IgD-negative memory B cell (primary cell): Measurements from ENCODE around the gene NUCB1. TPM values are rescaled to one million over a fixed set of nuclear protein-coding genes. Genes with fewer than 3 reads are reported as not detected.

ENCODE experiments used
- H3K27ac Mint-ChIP-seq, 3 donors: one replicate each; pipeline ENCODE4 v1.8.0; 2020 to 2022; ENCODE audit warnings: mild to moderate bottlenecking in 3 of 3, mixed read lengths in 3 of 3, moderate library complexity in 1 of 3
- H3K27me3 Mint-ChIP-seq: one replicate; pipeline ENCODE4 v1.8.0; 2021; ENCODE audit warnings: mixed read lengths
- H3K36me3 Mint-ChIP-seq: one replicate; pipeline ENCODE4 v1.8.0; 2020; ENCODE audit warnings: mild to moderate bottlenecking, mixed read lengths
- H3K4me1 Mint-ChIP-seq, 3 donors: one replicate each; pipeline ENCODE4 v1.8.0; 2020 to 2022; ENCODE audit warnings: mixed read lengths in 3 of 3, mild to moderate bottlenecking in 1 of 3
- H3K4me3 Mint-ChIP-seq, 4 donors: one replicate each; pipeline ENCODE4 v1.8.0; 2020 to 2022; ENCODE audit warnings: mild to moderate bottlenecking in 4 of 4, mixed read lengths in 4 of 4, moderate library complexity in 3 of 4
- H3K9me3 Mint-ChIP-seq, 3 donors: one replicate each; pipeline ENCODE4 v1.8.0; 2020 to 2021; ENCODE audit warnings: mixed read lengths in 3 of 3, mild to moderate bottlenecking in 1 of 3
- polyA plus RNA-seq: library from polyadenylated mRNA; unstranded; fragments of 300-500 nt; fragmentation: Illumina TruSeq; gene quantifications from one replicate; pipeline ENCODE4 v1.2.3, GENCODE V29; 2021

The NUCB1 gene
- polyA plus RNA-seq, 1 donor from 2014 or later, result 103 TPM

GRCh38 chr19:48965040-48965805, 65.1 kb downstream of the NUCB1 start, which contains the start of gene FTL:
Gene FTL (plus strand): TSS chr19:48965309. CDS start chr19:48965508, 199 bp downstream.
- Mint-ChIP-seq H3K36me3 (peaks cover 2% of the 10 kb centered on the region), H3K27me3 (no peaks in the 10 kb centered on the region), H3K4me1 (peaks cover 29 to 38% (median 36%) of the 10 kb centered on the region in 3 donors)

DNA sequence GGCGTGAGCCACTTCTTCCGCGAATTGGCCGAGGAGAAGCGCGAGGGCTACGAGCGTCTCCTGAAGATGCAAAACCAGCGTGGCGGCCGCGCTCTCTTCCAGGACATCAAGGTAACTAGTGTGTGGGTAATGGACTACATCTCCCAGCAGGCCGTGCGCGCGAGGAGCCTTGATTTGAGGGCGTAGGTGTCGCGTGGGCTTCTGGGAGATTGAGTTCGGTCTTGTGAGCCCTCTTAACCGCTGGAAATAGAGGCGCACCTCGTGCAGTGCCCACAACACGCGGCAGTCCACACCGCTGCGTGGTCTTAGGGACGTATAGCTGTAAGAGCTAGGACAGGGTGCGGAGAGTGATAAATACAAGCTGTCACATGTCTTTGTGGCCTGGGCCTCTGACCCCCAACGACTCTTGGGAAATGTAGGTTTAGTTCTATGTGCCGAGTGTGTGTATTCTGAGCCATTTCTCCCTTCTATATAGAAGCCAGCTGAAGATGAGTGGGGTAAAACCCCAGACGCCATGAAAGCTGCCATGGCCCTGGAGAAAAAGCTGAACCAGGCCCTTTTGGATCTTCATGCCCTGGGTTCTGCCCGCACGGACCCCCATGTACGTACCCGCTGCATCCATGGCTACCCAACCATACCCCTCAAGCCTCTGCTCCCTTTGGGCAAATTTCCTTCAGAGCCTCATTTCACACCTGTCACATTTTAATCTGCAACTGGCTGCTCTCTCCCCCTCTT, 65.9 kb downstream of the NUCB1 start:
- Mint-ChIP-seq H3K4me1 (peaks cover 33 to 41% (median 39%) of the 10 kb centered on the region in 3 donors), H3K27ac (peak overlapping the region; percentile 99 to 100 (median 99)), H3K4me3 (peak overlapping the region; percentile 93 to 99 (median 96)), H3K9me3 (no peaks in the 10 kb centered on the region), H3K36me3 (peaks cover 2% of the 10 kb centered on the region), H3K27me3 (no peaks in the 10 kb centered on the region)

More at GRCh38 chr19:48965040-48965805, 65.1 kb downstream of the NUCB1 start, which contains the start of gene FTL:
- H3K9me3 Mint-ChIP-seq, result no peaks in the 10 kb centered on the region
- peak within 1 kb of the TSS; percentile 99 to 100 (median 99) for H3K27ac Mint-ChIP-seq
- H3K4me3 Mint-ChIP-seq, result peak within 1 kb of the TSS; percentile 93 to 99 (median 96)

GRCh38 chr19:48966541-48967345, 66.6 kb downstream of the NUCB1 start:
- Mint-ChIP-seq H3K27me3 (no peaks in the 10 kb centered on the region), H3K4me1 (peaks cover 35 to 42% (median 41%) of the 10 kb centered on the region in 3 donors), H3K36me3 (peaks cover 2% of the 10 kb centered on the region), H3K27ac (peak overlapping the region; percentile 35 to 99 (median 99)), H3K4me3 (peak overlapping the region; percentile 93 to 99 (median 96)), H3K9me3 (no peaks in the 10 kb centered on the region)

DNA sequence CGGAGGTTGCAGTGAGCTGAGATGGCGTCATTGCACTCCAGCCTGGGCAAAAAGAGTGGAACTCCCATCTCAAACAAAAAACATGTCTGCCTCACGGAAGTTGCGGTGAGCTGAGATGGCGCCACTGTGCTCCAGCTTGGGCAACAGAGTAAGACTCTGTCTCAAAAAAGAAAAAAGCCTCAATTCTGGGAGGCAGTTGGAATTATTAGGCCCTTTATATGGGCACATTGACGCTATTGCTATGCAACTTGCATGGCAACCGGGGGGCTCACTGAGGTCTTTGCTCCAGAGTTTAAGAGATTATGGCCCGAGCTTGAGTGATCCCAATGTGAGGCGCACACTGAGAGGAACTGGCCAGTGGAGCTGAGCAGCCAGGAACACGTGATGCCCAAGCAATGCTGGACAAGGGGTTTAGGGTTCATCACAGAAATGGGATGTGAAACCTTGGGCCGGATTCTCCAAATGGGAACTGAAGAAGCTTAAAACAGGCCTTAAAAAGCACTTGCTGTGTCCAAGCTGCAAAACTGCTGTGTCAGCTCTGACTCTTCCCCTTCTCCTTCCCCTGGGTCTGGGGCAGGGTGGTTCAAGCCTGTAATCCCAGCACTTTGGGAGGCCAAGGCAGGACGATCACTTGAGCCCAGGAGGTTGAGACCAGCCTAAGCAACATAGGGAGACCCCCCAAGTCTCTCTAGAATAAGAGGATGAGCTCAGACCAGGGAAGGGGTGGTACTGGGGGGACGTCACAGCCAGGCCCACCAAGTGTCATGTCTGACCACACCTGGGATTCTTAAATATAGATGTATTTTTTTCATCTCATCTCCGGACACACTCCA, 67.5 kb downstream of the NUCB1 start:
- peaks cover 2% of the 10 kb centered on the region for H3K36me3 Mint-ChIP-seq
- H3K4me3 Mint-ChIP-seq, result peak overlapping the region; percentile 32 to 94 (median 70)
- H3K9me3 Mint-ChIP-seq, result no peaks in the 10 kb centered on the region
- no peaks in the 10 kb centered on the region for H3K27me3 Mint-ChIP-seq
- peaks cover 27 to 38% (median 34%) of the 10 kb centered on the region in 3 donors for H3K4me1 Mint-ChIP-seq
- peak overlapping the region; percentile 35 to 99 (median 87) for H3K27ac Mint-ChIP-seq

GRCh38 chr19:48968179-48968661, 68.1 kb downstream of the NUCB1 start:
- peaks cover 4% of the 10 kb centered on the region for H3K36me3 Mint-ChIP-seq
- peak overlapping the region in 1 of 3 donors; percentile 14 for H3K27ac Mint-ChIP-seq
- H3K4me3 Mint-ChIP-seq, result peak overlapping the region in 2 of 4 donors; percentile 32 to 94
- no peaks in the 10 kb centered on the region for H3K27me3 Mint-ChIP-seq
- peaks cover 27 to 37% (median 29%) of the 10 kb centered on the region in 3 donors for H3K4me1 Mint-ChIP-seq
- H3K9me3 Mint-ChIP-seq, result no peaks in the 10 kb centered on the region

DNA sequence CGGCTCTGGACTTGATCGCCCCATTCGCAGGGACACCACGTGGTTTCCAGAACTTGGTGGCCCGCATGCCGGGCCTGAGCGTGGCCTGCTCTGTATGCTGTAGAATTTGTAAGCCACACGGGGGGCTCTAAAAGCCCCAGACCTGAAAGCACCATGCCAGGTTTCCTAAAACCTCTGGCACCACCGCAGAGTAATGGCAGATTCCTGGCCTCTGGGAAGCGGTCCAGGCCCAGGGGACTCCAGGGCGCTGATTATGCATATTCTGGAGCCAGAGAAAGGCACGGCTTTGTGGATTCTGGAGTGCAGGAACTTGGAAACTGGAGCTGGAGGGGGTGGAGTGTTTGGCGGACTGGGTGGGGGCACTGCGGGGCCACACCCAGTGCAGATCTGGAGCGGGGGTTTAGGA, 68.7 kb downstream of the NUCB1 start:
- no peaks in the 10 kb centered on the region for H3K27me3 Mint-ChIP-seq

DNA sequence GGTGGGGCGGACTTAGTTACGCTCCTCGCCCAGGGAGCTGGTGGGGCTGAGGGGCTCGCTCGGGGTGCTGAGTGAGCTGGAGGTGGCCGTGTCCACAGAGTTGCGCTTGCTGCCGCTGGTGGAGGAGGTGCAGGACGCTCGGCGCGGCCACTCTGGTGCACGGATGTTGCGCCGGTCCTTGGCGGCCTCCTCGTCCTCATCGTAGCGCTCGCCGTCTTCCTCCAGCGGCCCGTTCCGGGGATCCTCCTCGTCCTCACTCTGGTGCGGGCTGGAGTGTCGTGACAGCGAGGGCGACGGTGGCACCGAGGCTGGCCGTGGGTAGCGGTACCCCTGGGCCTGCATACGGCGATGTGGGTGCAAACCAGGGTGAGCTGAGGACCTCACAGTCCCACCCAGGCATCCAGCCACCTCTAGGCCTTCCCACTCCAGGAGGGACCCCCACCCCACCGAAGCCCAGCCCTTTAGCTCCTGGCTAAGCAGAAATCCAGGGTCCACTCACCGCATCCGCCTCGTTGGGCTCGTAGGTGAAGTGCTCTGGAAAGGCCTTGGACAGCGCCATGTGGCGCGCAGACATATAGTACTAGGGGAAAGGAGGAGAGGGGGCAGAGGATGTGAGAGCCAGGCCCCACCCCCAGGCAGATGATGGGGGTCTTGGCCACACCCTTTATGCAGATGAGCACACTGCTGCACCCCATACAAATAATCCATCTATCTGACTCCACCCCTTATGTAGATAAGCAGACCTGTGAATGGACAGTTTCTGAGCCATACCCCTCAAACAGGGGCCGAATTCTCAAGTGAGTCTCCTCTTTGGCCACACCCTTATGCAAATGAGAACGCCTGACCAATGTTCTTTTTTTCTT, 69.4 kb downstream of the NUCB1 start:
- Mint-ChIP-seq H3K4me1 (peaks cover 19 to 26% (median 22%) of the 10 kb centered on the region in 3 donors), H3K27me3 (no peaks in the 10 kb centered on the region), H3K27ac (no peak overlapping the region), H3K4me3 (peak overlapping the region in 1 of 4 donors; percentile 60), H3K36me3 (peaks cover 4% of the 10 kb centered on the region), H3K9me3 (no peaks in the 10 kb centered on the region)

More for the DNA sequence above, 68.7 kb downstream of the NUCB1 start:
- H3K4me1 Mint-ChIP-seq, result peaks cover 26 to 33% (median 27%) of the 10 kb centered on the region in 3 donors
- no peaks in the 10 kb centered on the region for H3K9me3 Mint-ChIP-seq
- H3K4me3 Mint-ChIP-seq, result no peak overlapping the region
- no peak overlapping the region for H3K27ac Mint-ChIP-seq
- H3K36me3 Mint-ChIP-seq, result peaks cover 4% of the 10 kb centered on the region

GRCh38 chr19:48970139-48970766, 70.1 kb downstream of the NUCB1 start:
- H3K27me3 Mint-ChIP-seq, result no peaks in the 10 kb centered on the region
- no peaks in the 10 kb centered on the region for H3K9me3 Mint-ChIP-seq
- peak overlapping the region in 1 of 3 donors; percentile 57 for H3K27ac Mint-ChIP-seq
- H3K4me1 Mint-ChIP-seq, result peaks cover 15 to 23% (median 18%) of the 10 kb centered on the region in 3 donors
- peak overlapping the region in 1 of 4 donors; percentile 60 for H3K4me3 Mint-ChIP-seq
- H3K36me3 Mint-ChIP-seq, result peaks cover 4% of the 10 kb centered on the region

GRCh38 chr19:48970923-48971395, 70.8 kb downstream of the NUCB1 start:
- peaks cover 4% of the 10 kb centered on the region for H3K36me3 Mint-ChIP-seq
- H3K4me3 Mint-ChIP-seq, result peak overlapping the region in 1 of 4 donors; percentile 59
- H3K27ac Mint-ChIP-seq, result peak overlapping the region in 2 of 3 donors; percentile 28 to 57

More at GRCh38 chr19:48970923-48971395, 70.8 kb downstream of the NUCB1 start:
- H3K9me3 Mint-ChIP-seq, result no peaks in the 10 kb centered on the region
- H3K27me3 Mint-ChIP-seq, result no peaks in the 10 kb centered on the region
- peaks cover 13 to 21% (median 15%) of the 10 kb centered on the region in 3 donors for H3K4me1 Mint-ChIP-seq

Other genes with a start within 250 kb of the NUCB1 start
- 0.66 TPM for gene NTN5, start 227.3 kb upstream of the NUCB1 start, polyA plus RNA-seq
- not detected for gene FUT2, start 204.3 kb upstream of the NUCB1 start, polyA plus RNA-seq
- gene MAMSTR, start 180.6 kb upstream of the NUCB1 start, polyA plus RNA-seq, result 0.45 TPM
- gene RASIP1, start 159.7 kb upstream of the NUCB1 start, polyA plus RNA-seq, result 0.26 TPM
- not detected for gene IZUMO1, start 153.4 kb upstream of the NUCB1 start, polyA plus RNA-seq
- gene FUT1, start 147.7 kb upstream of the NUCB1 start, polyA plus RNA-seq, result not detected
- not detected for gene FGF21, start 144.8 kb upstream of the NUCB1 start, polyA plus RNA-seq
- 31.8 TPM for gene BCAT2, start 89.3 kb upstream of the NUCB1 start, polyA plus RNA-seq
- 1.2 TPM for gene HSD17B14, start 63.8 kb upstream of the NUCB1 start, polyA plus RNA-seq
- gene PLEKHA4, start 31.7 kb upstream of the NUCB1 start, polyA plus RNA-seq, result 3.2 TPM
- gene PPP1R15A, start 27.9 kb upstream of the NUCB1 start, polyA plus RNA-seq, result 558 TPM
- gene TULP2, start 1.6 kb upstream of the NUCB1 start, polyA plus RNA-seq, result not detected
- 0.39 TPM for gene DHDH, start 33.4 kb downstream of the NUCB1 start, polyA plus RNA-seq
- 101 TPM for gene BAX, start 54.6 kb downstream of the NUCB1 start, polyA plus RNA-seq
- gene FTL, start 65.0 kb downstream of the NUCB1 start, polyA plus RNA-seq, result 7,236 TPM
- gene GYS1, start 93.0 kb downstream of the NUCB1 start, polyA plus RNA-seq, result 26.4 TPM
- gene RUVBL2, start 93.6 kb downstream of the NUCB1 start, polyA plus RNA-seq, result 65.7 TPM
- gene LHB, start 116.8 kb downstream of the NUCB1 start, polyA plus RNA-seq, result 0.78 TPM
- gene CGB3, start 124.0 kb downstream of the NUCB1 start, polyA plus RNA-seq, result not detected
- gene CGB2, start 131.6 kb downstream of the NUCB1 start, polyA plus RNA-seq, result not detected
- gene CGB1, start 136.6 kb downstream of the NUCB1 start, polyA plus RNA-seq, result not detected
- gene CGB5, start 143.5 kb downstream of the NUCB1 start, polyA plus RNA-seq, result not detected
- not detected for gene CGB8, start 148.8 kb downstream of the NUCB1 start, polyA plus RNA-seq
- not detected for gene CGB7, start 157.4 kb downstream of the NUCB1 start, polyA plus RNA-seq
- gene NTF4, start 164.5 kb downstream of the NUCB1 start, polyA plus RNA-seq, result not detected
- not detected for gene KCNA7, start 172.4 kb downstream of the NUCB1 start, polyA plus RNA-seq
- gene SNRNP70, start 185.1 kb downstream of the NUCB1 start, polyA plus RNA-seq, result 67.0 TPM
- gene LIN7B, start 214.1 kb downstream of the NUCB1 start, polyA plus RNA-seq, result 8.3 TPM
- gene C19orf73, start 218.8 kb downstream of the NUCB1 start, polyA plus RNA-seq, result 2.6 TPM
- gene PPFIA3, start 219.2 kb downstream of the NUCB1 start, polyA plus RNA-seq, result not detected